NT2/D1 (cell line): ENCODE measurements around the gene MALRD1.

ENCODE experiments used
- SUZ12 ChIP-seq: IDR thresholded peaks from 2 replicates; pipeline ENCODE4 v1.6.1; 2011; ENCODE audit not compliant: insufficient read length, insufficient read depth; ENCODE audit errors: extremely low read depth
- ZNF274 ChIP-seq: IDR thresholded peaks from 2 replicates; pipeline ENCODE4 v1.6.1; 2011; ENCODE audit warnings: mild to moderate bottlenecking, low read depth, low read length

DNA sequence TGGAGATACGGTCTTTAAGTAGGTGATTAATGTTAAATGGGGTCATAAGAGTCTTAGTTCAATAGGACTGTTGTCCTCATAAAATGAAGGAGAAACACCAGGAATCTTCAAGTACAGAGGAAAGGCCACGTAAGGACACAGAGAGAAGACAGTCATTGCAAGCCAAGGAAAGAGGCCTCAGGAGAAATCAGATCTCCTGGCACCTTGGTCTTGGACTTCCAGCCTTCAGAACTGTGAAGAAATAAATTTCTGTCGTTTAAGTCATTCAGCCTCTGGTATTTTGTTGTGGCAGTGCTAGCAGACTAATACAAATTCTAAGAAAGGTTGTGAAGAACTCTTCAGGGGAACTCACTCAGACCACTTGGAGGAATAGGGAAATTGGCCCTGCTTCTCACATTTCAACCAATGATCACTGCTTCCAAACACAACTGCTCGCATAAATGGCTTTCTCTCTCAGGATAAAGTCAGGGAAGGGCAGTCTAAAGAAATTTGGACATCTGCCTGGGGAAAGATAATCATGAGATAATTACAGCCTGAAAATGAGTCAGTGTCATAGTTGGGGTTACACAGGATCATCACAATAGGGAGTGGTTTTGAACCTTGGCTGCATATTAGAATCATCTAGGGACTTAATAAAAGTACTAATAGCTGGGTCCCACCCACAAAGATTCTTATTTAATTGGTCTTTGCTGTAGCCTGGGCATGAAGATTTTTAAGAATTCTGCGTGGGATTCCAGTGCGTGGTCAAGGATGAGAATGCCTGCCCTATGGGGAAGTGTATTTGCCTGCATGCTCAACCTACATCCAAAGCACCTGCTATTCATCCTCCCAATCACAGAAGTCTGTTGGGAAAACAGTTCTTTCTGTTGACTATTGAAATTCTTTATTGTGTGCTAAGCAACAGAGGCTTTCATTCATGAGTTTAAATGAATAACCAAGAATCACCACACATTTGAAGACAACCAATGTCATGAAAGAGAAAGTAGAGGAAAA, 457.0 kb downstream of the MALRD1 start:
- TF ChIP-seq ZNF274 = no peak
- no peak for TF ChIP-seq SUZ12
